C4-2B (cell line): ENCODE measurements around the gene PARD3.

Source experiments
- H3K27ac ChIP-seq: fragments of 450-650 bp; 2 replicates; pipeline ENCODE4 v1.5.1; 2017
- ZFX ChIP-seq: fragments of 450-650 bp; IDR thresholded peaks from 2 replicates; pipeline ENCODE4 v1.6.1; 2017
- TF ChIP-seq, protein P1 (sequence below): fragments of 450-650 bp; conservative IDR thresholded peaks from 2 replicates; pipeline ENCODE4 v1.5.1; 2017; ENCODE audit warnings: mild to moderate bottlenecking

PARD3 gene

GRCh38 chr10:34535872-34536271 is 279.2 kb downstream of the PARD3 start:
- H3K27ac ChIP-seq = no peak overlapping the region
- TF ChIP-seq ZFX = no peak
- TF ChIP-seq, protein P1, sequence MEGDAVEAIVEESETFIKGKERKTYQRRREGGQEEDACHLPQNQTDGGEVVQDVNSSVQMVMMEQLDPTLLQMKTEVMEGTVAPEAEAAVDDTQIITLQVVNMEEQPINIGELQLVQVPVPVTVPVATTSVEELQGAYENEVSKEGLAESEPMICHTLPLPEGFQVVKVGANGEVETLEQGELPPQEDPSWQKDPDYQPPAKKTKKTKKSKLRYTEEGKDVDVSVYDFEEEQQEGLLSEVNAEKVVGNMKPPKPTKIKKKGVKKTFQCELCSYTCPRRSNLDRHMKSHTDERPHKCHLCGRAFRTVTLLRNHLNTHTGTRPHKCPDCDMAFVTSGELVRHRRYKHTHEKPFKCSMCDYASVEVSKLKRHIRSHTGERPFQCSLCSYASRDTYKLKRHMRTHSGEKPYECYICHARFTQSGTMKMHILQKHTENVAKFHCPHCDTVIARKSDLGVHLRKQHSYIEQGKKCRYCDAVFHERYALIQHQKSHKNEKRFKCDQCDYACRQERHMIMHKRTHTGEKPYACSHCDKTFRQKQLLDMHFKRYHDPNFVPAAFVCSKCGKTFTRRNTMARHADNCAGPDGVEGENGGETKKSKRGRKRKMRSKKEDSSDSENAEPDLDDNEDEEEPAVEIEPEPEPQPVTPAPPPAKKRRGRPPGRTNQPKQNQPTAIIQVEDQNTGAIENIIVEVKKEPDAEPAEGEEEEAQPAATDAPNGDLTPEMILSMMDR = no peak

DNA sequence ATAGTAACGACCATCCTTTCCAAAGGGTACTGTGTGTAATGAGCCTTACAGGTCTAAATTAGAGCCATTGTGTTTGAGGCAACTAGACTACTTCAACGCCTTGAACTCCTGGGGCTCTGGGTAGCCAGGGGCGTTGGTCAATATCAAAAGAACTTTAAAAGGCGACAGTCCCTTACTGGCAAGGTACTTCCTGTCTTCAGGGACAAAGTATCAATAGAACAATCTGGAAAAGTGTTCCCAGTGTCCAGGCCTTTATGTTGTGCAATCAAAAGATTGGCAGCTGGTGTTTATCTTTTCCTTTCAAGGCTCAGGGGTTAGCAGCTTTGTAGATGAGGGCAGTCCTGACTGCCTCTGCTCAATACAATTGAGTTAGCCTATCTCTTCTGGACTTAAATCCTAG is 284.3 kb downstream of the PARD3 start:
- no peak overlapping the region for H3K27ac ChIP-seq
- TF ChIP-seq ZFX = no peak
- TF ChIP-seq, protein P1 = no peak

GRCh38 chr10:34528320-34528719 is 286.8 kb downstream of the PARD3 start:
- TF ChIP-seq, protein P1 = no peak
- no peak for TF ChIP-seq ZFX
- H3K27ac ChIP-seq = no peak overlapping the region

- TF ChIP-seq ZFX = no peak
- TF ChIP-seq, protein P1 = no peak
- H3K27ac ChIP-seq = no peak overlapping the region
Measured at GRCh38 chr10:34526758-34527730, 288.1 kb downstream of the PARD3 start.

GRCh38 chr10:34526186-34526585 is 288.9 kb downstream of the PARD3 start:
- H3K27ac ChIP-seq = no peak overlapping the region

GRCh38 chr10:34524369-34525091 is 290.6 kb downstream of the PARD3 start:
- TF ChIP-seq, protein P1 = no peak
- no peak for TF ChIP-seq ZFX
- H3K27ac ChIP-seq = no peak overlapping the region

More at GRCh38 chr10:34526186-34526585, 288.9 kb downstream of the PARD3 start:
- TF ChIP-seq, protein P1 = no peak
- TF ChIP-seq ZFX = no peak
